Trophoblast cell (in vitro differentiated cells and primary cell): Measurements from ENCODE around the gene NUP58.

Source experiments
- DNase-seq, 2 donors: peaks; one replicate each; pipeline ENCODE4 v3.0.0-alpha.2; 2016
- H2AFZ ChIP-seq: 2 replicates; pipeline ENCODE4 v1.6.1; 2013; ENCODE audit warnings: low read length, moderate library complexity, mild to moderate bottlenecking; ENCODE audit not compliant: insufficient read depth, poor library complexity
- H2AK5ac ChIP-seq: 2 replicates; pipeline ENCODE4 v1.6.1; 2013; ENCODE audit warnings: mild to moderate bottlenecking, low read length
- H2BK120ac ChIP-seq: 2 replicates; pipeline ENCODE4 v1.6.1; 2013; ENCODE audit warnings: low read length, mild to moderate bottlenecking, moderate library complexity; ENCODE audit not compliant: insufficient read depth, poor library complexity
- H2BK12ac ChIP-seq: 2 replicates; pipeline ENCODE4 v1.6.1; 2013; ENCODE audit warnings: mild to moderate bottlenecking, low read length, moderate library complexity
- H2BK5ac ChIP-seq: 2 replicates; pipeline ENCODE4 v1.6.1; 2013; ENCODE audit warnings: low read length, low read depth, moderate library complexity, mild to moderate bottlenecking; ENCODE audit not compliant: poor library complexity
- H3K14ac ChIP-seq: 2 replicates; pipeline ENCODE4 v1.6.1; 2013; ENCODE audit warnings: mild to moderate bottlenecking, low read length
- H3K18ac ChIP-seq: 2 replicates; pipeline ENCODE4 v1.6.1; 2013; ENCODE audit warnings: mild to moderate bottlenecking, low read length
- H3K23ac ChIP-seq: 2 replicates; pipeline ENCODE4 v1.6.1; 2013; ENCODE audit warnings: low read length
- H3K27ac ChIP-seq: 2 replicates; pipeline ENCODE4 v1.5.1; 2013; ENCODE audit warnings: low read depth, mild to moderate bottlenecking, inconsistent platforms, low read length, moderate library complexity
- H3K27me3 ChIP-seq: 2 replicates; pipeline ENCODE4 v1.6.1; 2013; ENCODE audit warnings: inconsistent platforms, mild to moderate bottlenecking, low read length, moderate library complexity; ENCODE audit not compliant: insufficient read depth
- H3K36me3 ChIP-seq, 2 experiments: 1 replicate in 1 of 2; 2 replicates in 1 of 2; pipeline ENCODE4 v1.6.1; 2013; ENCODE audit warnings: low read length in 2 of 2, mild to moderate bottlenecking in 2 of 2, moderate library complexity in 1 of 2; ENCODE audit not compliant: insufficient read depth in 2 of 2, control insufficient read depth in 1 of 2
- H3K4ac ChIP-seq: 2 replicates; pipeline ENCODE4 v1.6.1; 2013; ENCODE audit warnings: low read depth, mild to moderate bottlenecking, low read length, moderate library complexity
- H3K4me1 ChIP-seq, 2 experiments: 1 replicate in 1 of 2; 2 replicates in 1 of 2; pipeline ENCODE4 v1.6.1; 2013; ENCODE audit warnings: low read length in 2 of 2, mild to moderate bottlenecking in 2 of 2, moderate library complexity in 1 of 2; ENCODE audit not compliant: insufficient read depth in 2 of 2, control insufficient read depth in 1 of 2
- H3K4me2 ChIP-seq: 2 replicates; pipeline ENCODE4 v1.6.1; 2013; ENCODE audit warnings: inconsistent platforms, mild to moderate bottlenecking, low read length, moderate library complexity
- H3K4me3 ChIP-seq: 2 replicates; pipeline ENCODE4 v1.5.1; 2013; ENCODE audit warnings: mild to moderate bottlenecking, low read depth, low read length, inconsistent platforms
- H3K79me1 ChIP-seq: one replicate; pipeline ENCODE4 v1.6.1; 2013; ENCODE audit warnings: low read length
- H3K79me2 ChIP-seq: 2 replicates; pipeline ENCODE4 v1.6.1; 2013; ENCODE audit warnings: low read length, mild to moderate bottlenecking; ENCODE audit not compliant: control insufficient read depth, insufficient read depth, poor library complexity
- H3K9ac ChIP-seq: 2 replicates; pipeline ENCODE4 v1.6.1; 2013; ENCODE audit warnings: mild to moderate bottlenecking, low read length
- H3K9me3 ChIP-seq: 2 replicates; pipeline ENCODE4 v1.6.1; 2013; ENCODE audit warnings: low read depth, mild to moderate bottlenecking, control low read depth, inconsistent platforms, low read length; ENCODE audit not compliant: insufficient read depth
- H4K12ac ChIP-seq: 2 replicates; pipeline ENCODE4 v1.6.1; 2013; ENCODE audit warnings: low read depth, mild to moderate bottlenecking, low read length, moderate library complexity
- H4K8ac ChIP-seq: 2 replicates; pipeline ENCODE4 v1.6.1; 2013; ENCODE audit warnings: low read depth, mild to moderate bottlenecking, low read length, moderate library complexity
- H4K91ac ChIP-seq: one replicate; pipeline ENCODE4 v1.6.1; 2013; ENCODE audit warnings: low read depth, mild to moderate bottlenecking, low read length, moderate library complexity
- WGBS: extraction: QIAGEN DNeasy Blood & Tissue Kit; methylation state at CpG from one replicate; pipeline ENCODE4 v1.1.7; 2013; ENCODE audit warnings: missing lambda C conversion rate; ENCODE audit not compliant: insufficient read length, insufficient coverage; ENCODE audit errors: extremely low coverage; 5-methylcytosine and 5-hydroxymethylcytosine counted together

NUP58 gene

DNA sequence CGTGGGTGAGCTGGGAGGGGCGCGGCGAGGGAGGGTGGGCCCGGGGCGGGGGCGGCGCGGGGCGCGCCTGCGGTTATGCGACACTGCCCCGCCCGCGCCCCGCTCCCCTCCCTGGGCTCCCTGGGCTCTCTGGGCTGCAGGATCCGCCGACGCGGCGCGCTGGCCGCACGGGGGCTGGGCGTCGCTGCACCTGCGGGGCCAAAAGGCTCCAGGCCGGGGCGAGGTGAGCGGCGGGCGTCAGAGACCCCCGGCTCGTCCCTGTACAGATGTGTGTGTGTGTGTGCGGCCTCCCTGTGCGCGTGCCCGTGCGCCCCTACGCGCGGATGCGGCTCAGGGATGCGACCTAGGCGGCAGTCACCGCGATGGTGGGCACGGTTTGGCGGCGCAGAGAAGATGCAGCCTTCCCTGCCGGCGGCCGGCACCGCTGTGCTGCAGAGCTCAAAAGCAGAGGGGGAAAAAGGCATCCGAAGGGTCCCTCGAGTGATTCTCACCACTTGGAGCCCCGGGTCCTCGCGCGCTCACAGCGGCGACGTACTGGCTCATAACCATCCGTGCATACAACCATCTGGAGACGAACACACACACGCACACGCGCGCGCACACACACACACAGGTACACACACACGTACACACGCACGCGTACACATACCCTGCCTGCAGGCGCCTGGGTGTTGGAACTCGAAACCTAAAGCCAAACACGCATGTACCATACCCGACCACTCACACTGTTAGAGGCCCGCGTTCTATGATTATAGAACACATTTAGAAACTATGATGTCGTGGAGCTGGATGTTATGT lies 71.1 kb downstream of the NUP58 start:
- no peak overlapping the region for H3K23ac ChIP-seq

GRCh38 chr13:25375727-25376358 lies 74.4 kb downstream of the NUP58 start:
- H4K8ac ChIP-seq = no peak overlapping the region
- H3K27me3 ChIP-seq = peaks cover 25% of the 10 kb centered on the region
- WGBS = no CpG with 5 or more reads among the region's 9 CpGs
- peaks cover 0 to 6% of the 10 kb centered on the region in 2 experiments for H3K4me1 ChIP-seq
- H2BK120ac ChIP-seq = no peak overlapping the region
- peaks cover 5% of the 10 kb centered on the region for H3K9me3 ChIP-seq
- H4K91ac ChIP-seq = no peak overlapping the region
- no peak overlapping the region for H2AK5ac ChIP-seq
- H3K18ac ChIP-seq = no peak overlapping the region
- peak; percentile 8 to 76 for DNase-seq
- H3K79me2 ChIP-seq = no peaks in the 10 kb centered on the region
- no peak overlapping the region for H3K4ac ChIP-seq
- H3K4me3 ChIP-seq = no peak overlapping the region
- no peak overlapping the region for H3K14ac ChIP-seq
- H3K36me3 ChIP-seq = no peaks in the 10 kb centered on the region
- no peaks in the 10 kb centered on the region for H3K79me1 ChIP-seq
- H3K9ac ChIP-seq = no peak overlapping the region
- H3K27ac ChIP-seq = no peak overlapping the region
- H3K4me2 ChIP-seq = no peak overlapping the region
- H2BK5ac ChIP-seq = no peak overlapping the region
- no peak overlapping the region for H2BK12ac ChIP-seq
- H4K12ac ChIP-seq = no peak overlapping the region
- H3K23ac ChIP-seq = no peak overlapping the region
- no peak overlapping the region for H2AFZ ChIP-seq

More for the DNA sequence above, 71.1 kb downstream of the NUP58 start:
- no peaks in the 10 kb centered on the region for H3K36me3 ChIP-seq
- no CpG with 5 or more reads among the region's 82 CpGs for WGBS
- no peak overlapping the region for H3K27ac ChIP-seq
- H3K4ac ChIP-seq = no peak overlapping the region
- H3K14ac ChIP-seq = no peak overlapping the region
- H2BK12ac ChIP-seq = no peak overlapping the region
- no peak overlapping the region for H3K18ac ChIP-seq
- H3K9ac ChIP-seq = no peak overlapping the region
- no peak overlapping the region for H4K12ac ChIP-seq
- peak overlapping the region; percentile 89 for H3K4me2 ChIP-seq
- no peaks in the 10 kb centered on the region for H3K79me1 ChIP-seq
- DNase-seq = no peak
- no peak overlapping the region for H2BK5ac ChIP-seq
- no peak overlapping the region for H4K91ac ChIP-seq
- H3K79me2 ChIP-seq = no peaks in the 10 kb centered on the region
- H3K4me1 ChIP-seq = peaks cover 0 to 6% of the 10 kb centered on the region in 2 experiments
- H2BK120ac ChIP-seq = no peak overlapping the region
- H3K4me3 ChIP-seq = peak overlapping the region; percentile 64
- H4K8ac ChIP-seq = no peak overlapping the region
- peak overlapping the region; percentile 42 for H2AFZ ChIP-seq
- no peak overlapping the region for H2AK5ac ChIP-seq
- peaks cover 25% of the 10 kb centered on the region for H3K27me3 ChIP-seq
- peaks cover 5% of the 10 kb centered on the region for H3K9me3 ChIP-seq

DNA sequence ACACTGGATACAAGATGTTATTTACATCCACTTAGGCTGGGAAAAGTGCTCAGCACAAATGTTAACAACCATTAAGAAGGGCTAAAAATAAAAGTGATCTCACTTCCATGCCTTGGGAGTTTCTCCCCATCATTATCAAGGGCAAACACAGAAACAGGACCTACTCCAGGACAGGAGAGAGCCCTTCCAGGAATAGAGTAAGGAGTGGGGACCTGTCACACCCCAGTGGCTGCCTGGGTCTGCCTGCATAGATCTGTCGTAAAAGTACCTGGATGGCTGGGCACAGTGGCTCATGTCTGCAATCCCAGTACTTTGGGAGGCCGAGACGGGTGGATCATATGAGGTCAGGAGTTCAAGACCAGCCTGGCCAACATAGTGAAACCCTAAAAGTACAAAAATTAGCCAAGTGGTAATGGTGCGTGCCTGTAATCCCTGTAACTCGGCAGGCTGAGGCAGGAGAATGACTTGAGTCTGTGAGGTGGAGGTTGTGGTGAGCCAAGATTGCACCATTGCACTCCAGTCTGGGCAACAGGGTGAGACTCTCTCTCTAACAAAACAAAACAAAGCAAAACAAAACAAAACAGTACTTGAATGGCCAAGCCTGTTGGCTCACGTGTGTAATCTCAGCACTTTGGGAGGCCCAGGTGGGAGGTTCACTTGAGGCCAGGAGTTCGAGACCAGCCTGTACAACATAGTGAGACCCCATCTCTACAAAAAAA lies 76.0 kb downstream of the NUP58 start:
- no peak overlapping the region for H3K4me3 ChIP-seq
- H2BK5ac ChIP-seq = no peak overlapping the region
- no peak overlapping the region for H3K9ac ChIP-seq
- H3K14ac ChIP-seq = no peak overlapping the region
- H3K18ac ChIP-seq = no peak overlapping the region
- H3K36me3 ChIP-seq = no peaks in the 10 kb centered on the region
- no peak overlapping the region for H4K8ac ChIP-seq
- H4K12ac ChIP-seq = no peak overlapping the region
- H3K4me1 ChIP-seq = peaks cover 0 to 2% of the 10 kb centered on the region in 2 experiments
- no peak overlapping the region for H3K23ac ChIP-seq
- no peak overlapping the region for H2BK12ac ChIP-seq
- peaks cover 14% of the 10 kb centered on the region for H3K27me3 ChIP-seq
- no peak overlapping the region for H2AFZ ChIP-seq
- no peak overlapping the region for H2BK120ac ChIP-seq
- WGBS = no CpG with 5 or more reads among the region's 7 CpGs
- DNase-seq = no peak
- H4K91ac ChIP-seq = no peak overlapping the region
- H3K79me2 ChIP-seq = no peaks in the 10 kb centered on the region
- no peaks in the 10 kb centered on the region for H3K79me1 ChIP-seq
- no peak overlapping the region for H2AK5ac ChIP-seq
- peaks cover 3% of the 10 kb centered on the region for H3K9me3 ChIP-seq
- H3K27ac ChIP-seq = no peak overlapping the region
- H3K4ac ChIP-seq = no peak overlapping the region
- H3K4me2 ChIP-seq = no peak overlapping the region

DNA sequence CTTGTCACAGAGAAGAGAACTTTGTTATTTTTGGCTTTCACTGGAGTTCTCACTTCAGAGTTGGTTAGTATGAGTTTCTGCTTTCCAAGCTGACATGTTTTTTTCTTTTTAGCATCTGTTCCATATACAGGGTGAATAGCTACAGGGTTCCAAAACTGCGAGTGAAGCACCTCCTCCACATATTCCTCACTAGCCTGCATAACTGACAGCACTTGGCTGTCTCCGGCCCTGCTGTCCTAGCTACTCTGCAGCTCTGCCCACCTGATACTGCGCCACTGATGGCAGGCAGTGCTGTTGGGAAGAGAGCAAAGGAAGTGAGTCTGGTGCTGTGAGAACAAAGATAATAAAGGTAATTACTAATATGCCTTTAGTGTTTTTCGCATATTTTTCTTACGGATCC lies 77.1 kb downstream of the NUP58 start:
- H2AK5ac ChIP-seq = no peak overlapping the region
- no peak overlapping the region for H3K18ac ChIP-seq
- H3K9ac ChIP-seq = no peak overlapping the region
- H3K14ac ChIP-seq = no peak overlapping the region
- no peak overlapping the region for H2BK5ac ChIP-seq
- H3K79me1 ChIP-seq = no peaks in the 10 kb centered on the region
- H2BK120ac ChIP-seq = no peak overlapping the region
- H3K79me2 ChIP-seq = no peaks in the 10 kb centered on the region
- no peak overlapping the region for H4K12ac ChIP-seq
- WGBS = no CpG with 5 or more reads among the region's 5 CpGs
- H3K36me3 ChIP-seq = no peaks in the 10 kb centered on the region
- no peak overlapping the region for H2BK12ac ChIP-seq
- no peak overlapping the region for H4K91ac ChIP-seq
- no peak overlapping the region for H3K4me2 ChIP-seq
- DNase-seq = no peak
- peaks cover 3% of the 10 kb centered on the region for H3K27me3 ChIP-seq
- no peaks in the 10 kb centered on the region for H3K4me1 ChIP-seq
- no peak overlapping the region for H3K23ac ChIP-seq
- H3K9me3 ChIP-seq = no peaks in the 10 kb centered on the region
- H3K4ac ChIP-seq = no peak overlapping the region
- H3K27ac ChIP-seq = no peak overlapping the region
- no peak overlapping the region for H4K8ac ChIP-seq
- no peak overlapping the region for H3K4me3 ChIP-seq
- no peak overlapping the region for H2AFZ ChIP-seq
